ENCODE data around the gene FRMD4A.

FRMD4A gene

GRCh38 chr10:14336736-14337135 is 6.0 kb upstream of the FRMD4A start:
- no peak for DNase-seq

DNA sequence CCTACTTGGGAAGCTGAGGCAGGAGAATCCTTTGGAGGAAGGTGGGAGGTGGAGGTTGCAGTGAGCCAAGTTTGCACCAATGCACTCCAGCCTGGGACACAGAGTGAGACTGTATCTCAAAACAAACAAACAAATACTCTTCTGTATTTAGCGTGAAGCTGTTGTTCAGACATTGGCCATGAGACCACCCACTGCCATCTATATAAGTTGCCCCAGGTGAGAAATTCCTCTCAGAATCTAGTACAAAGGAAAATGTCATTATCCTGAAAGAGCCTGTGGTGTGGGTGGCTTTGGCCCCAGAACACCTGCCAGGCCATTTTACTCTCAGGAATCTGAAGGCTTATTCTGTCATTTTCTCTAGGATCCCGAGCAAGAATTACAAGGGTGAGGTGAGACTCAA is 4.0 kb upstream of the FRMD4A start:
- DNase-seq: no peak

GRCh38 chr10:14333606-14334005 is 2.9 kb upstream of the FRMD4A start:
- DNase-seq: no peak

DNA sequence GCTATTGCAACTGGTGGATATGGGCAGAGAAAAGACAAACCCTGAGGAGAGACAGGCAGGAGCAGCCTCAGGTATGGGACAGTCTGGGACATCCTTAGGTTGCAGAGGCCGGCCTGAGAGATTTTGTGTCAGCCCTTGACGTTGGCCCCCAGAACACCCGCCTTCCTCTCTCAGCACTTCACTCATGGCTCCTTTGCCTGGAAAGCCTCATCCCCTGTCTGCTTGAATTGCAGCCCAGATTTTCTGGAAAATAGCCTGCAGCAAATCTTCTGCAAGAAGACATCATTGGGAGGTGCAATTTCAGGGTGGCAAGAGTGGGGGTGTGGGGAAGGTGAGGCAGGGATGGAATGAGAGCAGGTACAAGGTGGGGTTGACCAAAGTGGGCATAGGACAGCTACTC is 2.2 kb upstream of the FRMD4A start:
- no peak for DNase-seq

- DNase-seq: no peak
These were observed 964 bp downstream of the FRMD4A start for GRCh38 chr10:14329746-14330173.

DNA sequence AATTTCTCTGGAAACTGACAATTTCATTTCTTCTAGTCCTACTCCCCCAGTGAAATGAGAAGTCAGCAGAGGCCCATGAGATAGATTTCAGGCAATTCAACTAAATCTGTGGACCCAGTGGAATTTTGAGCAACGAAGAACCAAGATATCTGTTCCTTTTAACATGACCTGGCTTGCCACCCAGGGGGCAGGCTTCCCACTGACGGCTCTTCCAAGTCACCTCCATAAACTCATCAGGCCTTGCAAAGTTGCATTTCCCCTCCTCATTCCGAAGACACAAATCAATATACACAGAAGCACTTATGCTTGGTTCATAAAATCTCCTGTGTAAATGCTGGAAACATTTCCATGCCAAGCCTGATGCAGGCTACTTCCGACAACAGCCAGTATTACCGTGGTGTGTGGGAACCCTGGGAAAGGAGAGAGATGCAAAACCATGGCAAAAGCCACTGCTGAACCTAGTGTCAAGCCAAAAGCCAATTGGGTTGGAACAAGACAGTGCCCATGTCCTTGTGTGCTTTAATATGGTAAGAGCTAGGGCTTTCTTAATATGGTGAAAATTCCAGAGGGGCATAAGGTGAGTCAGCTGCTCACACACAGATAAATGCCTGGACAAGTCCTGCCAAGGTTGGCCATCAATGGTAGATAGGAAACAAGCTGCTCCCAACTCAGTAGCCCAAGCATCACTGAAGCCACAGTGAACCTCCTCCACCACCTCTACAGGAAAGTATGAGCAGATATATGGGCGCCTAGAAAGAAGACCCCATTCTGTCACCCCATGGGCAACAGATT is 1.6 kb downstream of the FRMD4A start:
- DNase-seq: no peak

- no peak for DNase-seq
These were observed 3.2 kb downstream of the FRMD4A start for GRCh38 chr10:14327527-14327926.

GRCh38 chr10:14326581-14326980 is 4.1 kb downstream of the FRMD4A start:
- no peak for DNase-seq

- no peak for DNase-seq
These were observed 5.3 kb downstream of the FRMD4A start for GRCh38 chr10:14325325-14325955.

DNA sequence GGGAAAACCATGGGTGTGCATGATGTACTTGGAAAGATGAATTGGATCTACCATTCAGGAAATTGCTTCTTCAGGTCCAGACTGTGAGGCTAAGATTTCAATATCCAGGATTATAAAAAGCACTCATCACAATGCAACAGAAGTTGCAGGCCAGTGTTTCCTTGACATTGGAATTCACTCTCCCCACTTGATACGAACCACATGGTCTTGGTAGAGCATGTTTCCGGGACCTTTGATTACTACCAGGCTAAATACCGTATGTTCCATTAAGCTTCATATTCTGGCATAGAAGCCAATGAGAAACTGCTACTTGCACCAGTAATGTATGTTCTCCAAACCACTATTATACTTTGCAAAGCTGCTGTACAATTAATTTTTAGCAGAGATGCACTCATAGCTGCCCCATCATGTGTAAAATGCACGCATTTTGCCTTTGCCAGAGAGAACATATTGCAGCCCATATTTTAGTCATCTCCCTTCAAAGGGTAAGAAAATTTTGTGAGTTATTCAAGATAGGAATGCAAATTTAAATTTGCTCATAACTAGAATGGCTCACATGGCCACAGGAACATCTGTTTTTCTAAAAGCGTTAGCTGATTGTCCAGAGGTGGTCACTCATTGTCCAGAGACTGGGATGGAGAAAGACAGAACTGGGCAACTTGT is 8.1 kb downstream of the FRMD4A start:
- no peak for DNase-seq

GRCh38 chr10:14318007-14318406 is 12.7 kb downstream of the FRMD4A start:
- DNase-seq: no peak

GRCh38 chr10:14312014-14312413 is 18.7 kb downstream of the FRMD4A start:
- peak; percentile 74 for DNase-seq

DNA sequence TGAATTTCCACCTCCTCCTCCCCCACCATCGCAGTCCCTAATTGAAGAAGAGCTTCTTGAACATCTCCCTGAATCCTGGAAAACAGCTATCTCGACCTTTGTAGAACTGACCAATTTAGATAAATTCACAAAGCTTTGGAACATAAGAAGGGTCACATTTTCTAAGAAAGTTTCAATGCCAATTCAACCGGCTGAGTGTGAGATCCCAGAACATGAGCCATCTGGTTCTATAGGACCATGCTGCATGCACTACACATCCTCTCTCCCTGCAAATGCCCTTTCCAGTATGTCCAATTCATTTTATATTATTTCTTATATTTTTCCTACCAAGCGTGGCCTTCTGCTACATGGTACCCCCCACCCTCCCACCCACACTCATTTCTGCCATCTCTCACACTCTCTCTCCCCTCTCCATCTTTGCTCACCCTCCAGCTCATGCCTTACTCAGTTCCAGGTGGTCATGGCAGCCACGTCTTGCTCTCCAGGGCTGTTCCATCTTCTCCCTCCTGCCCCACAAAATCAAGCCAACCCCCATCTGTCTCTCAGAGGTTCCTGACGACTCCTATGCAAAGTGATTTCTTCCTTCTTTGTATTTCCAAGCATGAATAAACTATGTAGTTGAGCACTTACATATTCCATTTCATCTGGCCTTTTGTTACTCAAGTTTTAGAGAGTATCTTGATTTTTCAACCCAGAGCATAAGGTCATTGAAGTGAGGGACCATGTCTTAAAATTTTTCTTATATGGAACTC is 19.3 kb downstream of the FRMD4A start:
- no peak for DNase-seq

GRCh38 chr10:14309593-14309992 is 21.1 kb downstream of the FRMD4A start:
- no peak for DNase-seq

GRCh38 chr10:14306190-14306589 is 24.5 kb downstream of the FRMD4A start:
- no peak for DNase-seq

DNA sequence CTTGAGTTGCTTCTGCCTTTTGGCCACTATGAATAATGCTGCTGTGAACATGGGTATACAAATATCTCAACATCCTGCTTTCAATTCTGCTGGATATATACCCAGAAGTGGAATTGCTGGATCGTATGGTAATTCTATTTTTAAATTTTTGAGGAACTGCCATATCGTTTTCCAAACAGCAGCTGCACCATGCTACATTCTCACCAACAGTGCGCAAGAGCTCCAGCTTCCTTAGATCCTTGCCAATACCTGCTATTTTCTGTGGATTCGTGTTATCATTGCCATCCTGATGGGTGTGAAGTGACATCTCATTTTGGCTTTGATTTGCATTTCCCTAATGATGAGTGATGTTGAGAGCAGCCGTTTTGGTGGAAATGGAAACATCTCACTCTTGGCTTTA is 26.7 kb downstream of the FRMD4A start:
- DNase-seq: no peak

- no peak for DNase-seq
These were observed 28.7 kb downstream of the FRMD4A start for GRCh38 chr10:14302035-14302434.

DNA sequence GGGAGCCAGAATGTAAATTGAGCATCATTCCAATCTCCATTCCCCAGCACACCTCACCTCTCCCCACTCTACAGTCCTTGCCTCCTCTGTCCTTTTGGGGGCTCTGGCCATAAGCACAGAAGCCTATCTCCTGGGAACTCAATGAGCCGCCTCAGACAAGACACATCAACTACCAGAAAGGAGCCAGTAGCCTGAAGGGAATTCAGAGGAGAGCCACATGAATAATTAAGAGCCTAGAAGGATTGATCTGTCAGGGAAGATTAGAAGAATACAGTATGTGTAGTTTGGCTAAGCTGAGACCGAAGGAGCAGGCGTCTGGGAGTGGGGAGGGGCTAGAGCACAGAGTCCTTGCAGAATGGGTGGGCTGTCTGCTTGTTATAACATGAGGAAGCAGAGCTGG is 31.2 kb downstream of the FRMD4A start:
- DNase-seq: no peak

GRCh38 chr10:14296065-14296709 is 34.5 kb downstream of the FRMD4A start:
- no peak for DNase-seq

DNA sequence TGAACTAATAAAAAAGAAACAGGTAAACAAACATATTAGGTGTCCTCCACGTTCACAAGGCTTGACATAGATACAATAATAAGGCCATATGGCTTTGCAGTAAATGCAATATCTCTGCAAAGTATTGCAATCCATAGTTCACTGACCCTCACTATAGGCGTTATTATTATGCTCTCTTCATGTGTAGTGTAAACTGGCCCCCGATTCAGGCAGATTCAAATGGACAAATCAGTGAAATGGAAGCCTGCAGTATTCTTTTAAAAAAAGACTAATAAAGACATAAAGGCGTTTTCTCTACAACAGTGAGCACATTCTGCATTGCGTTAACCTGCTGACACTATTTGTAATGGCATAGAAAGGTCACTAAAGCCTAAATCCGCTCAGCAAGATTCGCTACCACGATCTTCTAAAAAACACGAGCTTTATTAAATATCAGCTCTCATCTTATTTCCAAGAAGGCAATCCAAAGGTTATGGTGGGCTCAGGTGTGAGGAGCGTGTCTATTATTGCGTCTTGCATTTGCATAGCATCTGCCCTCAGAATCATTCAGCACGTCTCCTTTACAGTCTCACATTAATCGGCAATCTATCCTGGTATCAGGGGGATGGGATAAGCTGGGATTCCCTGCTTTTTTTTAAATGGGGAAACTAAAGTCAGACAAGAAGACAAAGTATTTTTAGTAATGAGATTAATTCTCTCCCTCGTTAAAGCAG is 36.2 kb downstream of the FRMD4A start:
- DNase-seq: no peak

- DNase-seq: no peak
These were observed 37.2 kb downstream of the FRMD4A start for GRCh38 chr10:14293526-14293925.

DNA sequence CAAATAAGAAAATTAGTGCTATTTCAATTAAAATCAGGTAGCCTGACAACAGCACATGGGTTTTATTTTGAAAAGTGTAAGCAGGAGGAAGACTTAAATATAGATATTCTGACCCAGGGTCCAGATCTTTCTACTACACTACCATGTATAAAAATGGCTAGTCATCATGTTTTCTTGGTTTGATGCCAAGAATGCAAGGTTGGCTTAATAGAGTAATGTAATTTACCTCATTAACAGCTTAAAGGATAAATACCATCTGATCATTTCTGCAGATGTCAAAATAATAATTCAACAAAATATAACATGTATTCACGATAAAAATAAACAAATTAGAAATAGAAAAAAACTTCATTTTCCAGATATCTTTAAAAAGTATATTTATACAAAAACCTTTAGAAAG is 39.4 kb downstream of the FRMD4A start:
- DNase-seq: no peak
